GM12892 (cell line): ENCODE data around the gene TMEM203.

Experiments used
- DNase-seq: peaks from one replicate; pipeline ENCODE4 v3.0.0; 2011; ENCODE audit not compliant: insufficient read length
- FAIRE-seq: peaks from 2 replicates; lab custom pipeline; 2011; peaks lifted over from hg19 to GRCh38; lab: Jason Lieb, UNC
- POLR2A ChIP-seq: IDR thresholded peaks from 2 replicates; pipeline ENCODE4 v1.6.1; 2011; ENCODE audit warnings: low read depth, low read length, control low read depth
- POLR2AphosphoS5 ChIP-seq: IDR thresholded peaks from 2 replicates; pipeline ENCODE4 v1.6.1; 2011; ENCODE audit warnings: low read depth, low read length, control low read depth
- TAF1 ChIP-seq: IDR thresholded peaks from 2 replicates; pipeline ENCODE4 v1.6.1; 2011; ENCODE audit warnings: low read depth, mild to moderate bottlenecking, control low read depth, low read length, borderline replicate concordance

Gene TMEM203

GRCh38 chr9:137185921-137186320 lies 19.5 kb downstream of the TMEM203 start:
- no peak for TF ChIP-seq TAF1
- TF ChIP-seq POLR2AphosphoS5 = no peak
- TF ChIP-seq POLR2A = no peak
- DNase-seq (no peak), FAIRE-seq (no peak)

- no peak for TF ChIP-seq POLR2AphosphoS5
- no peak for FAIRE-seq
- DNase-seq = no peak
These were observed 20.4 kb downstream of the TMEM203 start for GRCh38 chr9:137184881-137185660.

- FAIRE-seq = no peak
- DNase-seq = no peak
- TF ChIP-seq TAF1 (no peak), POLR2A (no peak), POLR2AphosphoS5 (no peak)
These were observed 21.4 kb downstream of the TMEM203 start for GRCh38 chr9:137183980-137184595.

- no peak for DNase-seq
- FAIRE-seq = no peak
- TF ChIP-seq POLR2A = no peak
These were observed 22.6 kb downstream of the TMEM203 start for GRCh38 chr9:137182836-137183235.

- DNase-seq = no peak
- FAIRE-seq = no peak
- TF ChIP-seq TAF1 (no peak), POLR2AphosphoS5 (no peak), POLR2A (no peak)
These were observed 23.8 kb downstream of the TMEM203 start for GRCh38 chr9:137181680-137182079.

- DNase-seq = no peak
- FAIRE-seq = no peak
- TF ChIP-seq TAF1 = no peak
- no peak for TF ChIP-seq POLR2A
- TF ChIP-seq POLR2AphosphoS5 = no peak
These were observed 25.0 kb downstream of the TMEM203 start for GRCh38 chr9:137180491-137180890.

GRCh38 chr9:137179761-137180160 lies 25.7 kb downstream of the TMEM203 start:
- FAIRE-seq (no peak), DNase-seq (no peak)
- TF ChIP-seq TAF1 (no peak), POLR2A (no peak), POLR2AphosphoS5 (no peak)

GRCh38 chr9:137178939-137179630 lies 26.4 kb downstream of the TMEM203 start:
- DNase-seq = no peak
- no peak for FAIRE-seq
- no peak for TF ChIP-seq POLR2A
- TF ChIP-seq POLR2AphosphoS5 = no peak
- no peak for TF ChIP-seq TAF1

- FAIRE-seq (no peak), DNase-seq (no peak)
- TF ChIP-seq POLR2AphosphoS5 (no peak), TAF1 (no peak), POLR2A (no peak)
These were observed 27.1 kb downstream of the TMEM203 start for GRCh38 chr9:137178201-137178938.

GRCh38 chr9:137176302-137177182 lies 28.9 kb downstream of the TMEM203 start:
- TF ChIP-seq POLR2A (no peak), POLR2AphosphoS5 (peak; percentile 44; the same call in 1 of the 2 replicates)
- FAIRE-seq (peak; percentile 77), DNase-seq (no peak)

GRCh38 chr9:137175345-137175961 lies 30.0 kb downstream of the TMEM203 start:
- TF ChIP-seq POLR2A (no peak; the same call in 1 of the 2 replicates), POLR2AphosphoS5 (no peak), TAF1 (no peak)
- DNase-seq (no peak), FAIRE-seq (no peak)
